HG02884 (cell line): Measurements from ENCODE around the gene NEURL1B.

Experiments used
- ATAC-seq: cut with Tn5 transposase; IDR thresholded peaks from one replicate; pipeline ENCODE4 v1.9.1; 2021; ENCODE audit warnings: mild to moderate bottlenecking, moderate library complexity; ENCODE audit not compliant: unreplicated experiment

NEURL1B gene

GRCh38 chr5:172713113-172713808 lies 72.2 kb downstream of the NEURL1B start:
- ATAC-seq, result no peak

- ATAC-seq, result no peak
Measured at GRCh38 chr5:172713809-172714490, 72.9 kb downstream of the NEURL1B start.

GRCh38 chr5:172714491-172715420 lies 73.7 kb downstream of the NEURL1B start:
- peak; percentile 75 for ATAC-seq

- ATAC-seq, result no peak
Measured at GRCh38 chr5:172715421-172715780, 74.3 kb downstream of the NEURL1B start.

GRCh38 chr5:172715931-172716682 lies 75.0 kb downstream of the NEURL1B start:
- ATAC-seq, result no peak

- ATAC-seq, result no peak
Measured at GRCh38 chr5:172716796-172717313, 75.8 kb downstream of the NEURL1B start.

- no peak for ATAC-seq
Measured at GRCh38 chr5:172717481-172718195, 76.6 kb downstream of the NEURL1B start.

GRCh38 chr5:172718527-172719114 lies 77.6 kb downstream of the NEURL1B start:
- ATAC-seq, result no peak

- no peak for ATAC-seq
Measured at GRCh38 chr5:172719211-172719610, 78.1 kb downstream of the NEURL1B start.

- no peak for ATAC-seq
Measured at GRCh38 chr5:172720655-172721054, 79.6 kb downstream of the NEURL1B start.

GRCh38 chr5:172721455-172722326 lies 80.6 kb downstream of the NEURL1B start:
- ATAC-seq, result no peak

GRCh38 chr5:172722327-172722815 lies 81.3 kb downstream of the NEURL1B start:
- ATAC-seq, result no peak

- ATAC-seq, result no peak
Measured at GRCh38 chr5:172723508-172723907, 82.4 kb downstream of the NEURL1B start.

- no peak for ATAC-seq
Measured at GRCh38 chr5:172724242-172725183, 83.5 kb downstream of the NEURL1B start.

GRCh38 chr5:172725273-172725672 lies 84.2 kb downstream of the NEURL1B start:
- ATAC-seq, result no peak

- no peak for ATAC-seq
Measured at GRCh38 chr5:172725785-172726184, 84.7 kb downstream of the NEURL1B start.

GRCh38 chr5:172726966-172727365 lies 85.9 kb downstream of the NEURL1B start:
- no peak for ATAC-seq
